GM12865 (cell line): ENCODE results near the gene SCN1B.
A peak's percentile ranks its signal among the peaks of the same experiment; 100 is the strongest.
"Not testable (repeated sequence)": the region's sequence is repeated elsewhere in the genome, so short reads cannot be mapped to it uniquely, and the experiment has no call there.

Experiments used
- DNase-seq: peaks from one replicate; pipeline ENCODE4 v3.0.0; 2010; ENCODE audit warnings: low read depth
- H3K4me3 ChIP-seq: 2 replicates; pipeline ENCODE4 v1.5.1; 2011; ENCODE audit warnings: mild to moderate bottlenecking, low read depth, low read length, control low read depth
- CTCF ChIP-seq: IDR thresholded peaks from 2 replicates; pipeline ENCODE4 v1.5.1; 2011; ENCODE audit warnings: low read length, control low read depth, low read depth, inconsistent platforms; ENCODE audit not compliant: insufficient read depth; ENCODE audit errors: missing control alignments

The SCN1B gene

DNA sequence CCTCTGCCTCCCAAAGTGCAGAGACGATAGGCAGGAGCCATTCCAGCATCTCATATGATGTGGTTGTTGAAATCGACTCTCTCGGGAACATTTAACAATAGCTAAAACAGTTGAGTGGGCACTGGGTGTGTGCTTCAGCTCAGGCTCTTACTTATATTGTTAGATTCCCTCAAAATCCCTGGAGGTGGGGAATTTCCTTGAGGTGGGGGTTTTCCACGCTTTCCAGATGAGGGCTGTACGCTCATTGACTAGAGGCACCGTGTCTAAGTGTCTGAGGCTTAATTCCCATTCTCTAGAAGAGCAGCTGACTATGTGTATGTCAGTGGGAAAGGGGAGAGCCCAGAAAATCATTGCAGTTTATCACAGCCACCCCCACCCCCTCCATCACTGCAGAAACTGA is 41.0 kb upstream of the SCN1B start:
- TF ChIP-seq CTCF, result no peak
- peak; percentile 29 for DNase-seq

GRCh38 chr19:34990578-34991192 is 39.6 kb upstream of the SCN1B start:
- H3K4me3 ChIP-seq, result no peak overlapping the region
- no peak for TF ChIP-seq CTCF
- peak; percentile 45 for DNase-seq

More for the DNA sequence above, 41.0 kb upstream of the SCN1B start:
- no peak overlapping the region for H3K4me3 ChIP-seq

- TF ChIP-seq CTCF, result no peak
- no peak overlapping the region for H3K4me3 ChIP-seq
- no peak for DNase-seq
These were observed 38.5 kb upstream of the SCN1B start for GRCh38 chr19:34991542-34992333.

DNA sequence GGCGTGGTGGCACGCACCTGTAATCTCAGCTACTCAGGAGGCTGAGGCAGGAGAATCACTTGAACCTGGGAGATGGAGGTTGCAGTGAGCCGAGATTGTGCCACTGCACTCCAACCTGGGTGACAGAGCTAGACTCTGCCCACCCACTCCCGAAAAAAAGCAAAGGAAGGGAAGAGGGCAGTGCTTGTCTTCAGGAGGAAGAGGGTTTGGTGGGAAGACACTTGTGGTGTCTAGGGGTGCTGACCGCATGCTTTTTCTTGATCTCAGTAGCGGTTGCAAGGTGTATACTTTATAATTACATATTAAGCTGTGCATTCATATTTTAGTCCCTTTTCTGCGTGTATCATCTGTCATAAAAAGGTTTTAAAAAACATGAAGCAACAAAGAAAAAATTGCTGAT is 37.7 kb upstream of the SCN1B start:
- H3K4me3 ChIP-seq, DNase-seq: not testable (repeated sequence)

DNA sequence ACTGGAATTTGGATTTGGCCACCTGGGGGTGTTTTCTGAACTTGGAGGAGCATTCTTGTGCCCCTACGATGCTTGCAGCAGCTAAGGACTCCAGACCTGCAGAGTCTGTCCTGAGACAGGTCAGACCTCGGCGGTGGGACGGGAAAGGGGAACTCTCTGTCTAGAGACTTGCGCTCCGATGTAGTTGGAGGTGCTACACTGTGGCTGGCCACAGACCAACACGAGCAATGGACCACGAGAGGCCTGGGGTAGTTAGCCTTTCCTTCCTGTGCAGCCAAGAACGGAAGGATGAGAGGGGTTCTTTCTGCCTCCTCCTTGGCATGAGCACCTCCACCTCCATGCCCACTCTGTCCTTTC is 36.0 kb upstream of the SCN1B start:
- no peak for TF ChIP-seq CTCF
- H3K4me3 ChIP-seq, result no peak overlapping the region
- no peak for DNase-seq

DNA sequence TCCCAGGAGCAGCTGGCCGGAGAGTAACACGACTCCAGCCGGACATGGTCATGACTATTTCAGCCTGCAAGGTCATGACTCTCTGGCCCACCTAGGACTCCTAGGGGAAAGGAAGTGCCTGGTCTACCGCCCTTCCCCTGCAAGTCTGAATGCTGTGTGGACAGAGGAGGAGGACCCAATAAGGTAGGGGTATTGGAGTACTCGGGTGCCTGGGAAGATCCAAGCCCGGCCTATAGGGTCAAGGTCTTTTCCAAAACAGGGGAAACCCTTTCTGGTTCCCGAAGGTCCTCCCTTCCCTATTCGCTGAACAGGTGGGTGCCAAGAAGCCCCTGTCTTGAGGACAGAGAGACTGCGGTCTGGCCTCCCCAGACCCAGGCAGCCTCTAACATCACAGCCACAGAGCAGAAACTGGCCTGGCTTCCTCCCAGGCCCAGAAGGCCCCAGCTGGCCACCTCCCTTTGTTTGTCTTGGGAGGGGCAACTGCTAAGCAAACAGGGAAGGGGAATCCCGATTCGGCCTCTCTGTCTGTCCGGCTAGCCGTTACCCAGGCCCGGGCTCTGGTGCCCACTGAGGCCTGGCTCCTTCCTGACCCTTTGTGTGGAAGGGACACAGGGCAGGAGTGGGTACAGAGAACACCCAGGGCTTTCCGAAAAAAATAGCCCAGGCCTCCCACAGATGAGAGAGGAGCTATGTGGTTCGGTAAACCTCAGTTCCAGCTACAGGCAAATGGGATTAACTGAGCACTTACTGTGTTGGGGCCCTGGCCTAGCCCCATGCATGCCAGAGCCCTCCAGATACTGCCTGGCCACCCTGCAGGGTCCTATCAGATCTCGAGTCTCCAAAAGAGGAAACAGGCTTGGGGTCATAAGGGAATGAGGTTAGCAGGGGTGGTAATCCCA is 35.4 kb upstream of the SCN1B start:
- no peak overlapping the region for H3K4me3 ChIP-seq
- no peak for TF ChIP-seq CTCF
- no peak for DNase-seq

DNA sequence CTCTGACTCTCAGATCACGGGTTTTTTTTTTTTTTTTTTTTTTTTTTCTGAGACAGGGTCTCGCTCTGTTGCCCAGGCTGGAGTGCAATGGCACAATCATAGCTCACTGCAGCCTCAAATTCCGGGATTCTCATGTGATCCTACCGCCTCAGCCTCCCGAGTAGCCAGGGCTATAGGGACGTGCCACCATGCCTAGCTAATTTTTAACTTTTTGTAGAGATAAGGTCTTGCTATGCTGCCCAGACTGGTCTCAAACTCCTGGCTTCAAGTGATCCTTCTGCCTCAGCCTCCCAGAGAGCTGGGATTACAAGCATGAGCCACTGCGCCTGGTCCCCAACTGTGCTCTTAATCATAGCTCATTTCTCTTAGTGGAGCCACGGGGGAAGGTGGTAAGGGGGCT is 34.7 kb upstream of the SCN1B start:
- DNase-seq, result no peak
- no peak for TF ChIP-seq CTCF
- no peak overlapping the region for H3K4me3 ChIP-seq
